ENCODE results near the gene NEU1. TPM values are rescaled to one million over a fixed set of nuclear protein-coding genes. Genes with fewer than 3 reads are reported as not detected.
"Not testable (repeated sequence)": the region's sequence is repeated elsewhere in the genome, so short reads cannot be mapped to it uniquely, and the experiment has no call there.

NEU1 gene
- total and polyA plus RNA-seq, 2 donors (not counting 1 experiment from before 2014, with no cell fraction given) = 51.2 to 100 TPM

GRCh38 chr6:31819871-31820299 lies 42.7 kb downstream of the NEU1 start:
- H4K20me1 ChIP-seq (ENCODE audit: control insufficient read depth, extremely low read depth, insufficient read depth, low read length) = no peaks in the 10 kb centered on the region
- no peak overlapping the region for H3K27ac ChIP-seq (ENCODE audit: insufficient read depth, low read length)
- H2AFZ ChIP-seq (ENCODE audit: low read length) = no peak overlapping the region
- no peak for DNase-seq (ENCODE audit: low read depth in 2 of 2)
- H3K27me3 ChIP-seq (ENCODE audit: control insufficient read depth, insufficient read depth, low read length) = no peaks in the 10 kb centered on the region
- H3K9me3 ChIP-seq (ENCODE audit: control insufficient read depth, insufficient read depth, low read depth, low read length) = no peaks in the 10 kb centered on the region
- no peaks in the 10 kb centered on the region for H3K36me3 ChIP-seq (ENCODE audit: control insufficient read depth, insufficient read depth, low read length)
- H3K4me3 ChIP-seq (replicated peaks in 1 of 4; ENCODE audit: control extremely low read depth in 1 of 4, insufficient read depth in 1 of 4, low read depth in 3 of 4, low read length in 4 of 4) = no peak overlapping the region
- TF ChIP-seq EZH2 (IDR thresholded peaks at IDR 0.05; ENCODE audit: low read length, missing control alignments) = no peak
- TF ChIP-seq, protein P1, sequence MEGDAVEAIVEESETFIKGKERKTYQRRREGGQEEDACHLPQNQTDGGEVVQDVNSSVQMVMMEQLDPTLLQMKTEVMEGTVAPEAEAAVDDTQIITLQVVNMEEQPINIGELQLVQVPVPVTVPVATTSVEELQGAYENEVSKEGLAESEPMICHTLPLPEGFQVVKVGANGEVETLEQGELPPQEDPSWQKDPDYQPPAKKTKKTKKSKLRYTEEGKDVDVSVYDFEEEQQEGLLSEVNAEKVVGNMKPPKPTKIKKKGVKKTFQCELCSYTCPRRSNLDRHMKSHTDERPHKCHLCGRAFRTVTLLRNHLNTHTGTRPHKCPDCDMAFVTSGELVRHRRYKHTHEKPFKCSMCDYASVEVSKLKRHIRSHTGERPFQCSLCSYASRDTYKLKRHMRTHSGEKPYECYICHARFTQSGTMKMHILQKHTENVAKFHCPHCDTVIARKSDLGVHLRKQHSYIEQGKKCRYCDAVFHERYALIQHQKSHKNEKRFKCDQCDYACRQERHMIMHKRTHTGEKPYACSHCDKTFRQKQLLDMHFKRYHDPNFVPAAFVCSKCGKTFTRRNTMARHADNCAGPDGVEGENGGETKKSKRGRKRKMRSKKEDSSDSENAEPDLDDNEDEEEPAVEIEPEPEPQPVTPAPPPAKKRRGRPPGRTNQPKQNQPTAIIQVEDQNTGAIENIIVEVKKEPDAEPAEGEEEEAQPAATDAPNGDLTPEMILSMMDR (conservative IDR thresholded peaks at IDR 0.05 in 1 of 2, IDR thresholded peaks at IDR 0.05 in 1 of 2; ENCODE audit: low read depth in 1 of 2, low read length in 2 of 2) = no peak
- no peak overlapping the region for H3K9ac ChIP-seq (ENCODE audit: insufficient read depth, low read length)
- H3K4me1 ChIP-seq (ENCODE audit: control insufficient read depth, extremely low read depth, insufficient read depth, low read length) = peaks cover 7% of the 10 kb centered on the region
- no peak overlapping the region for H3K4me2 ChIP-seq (ENCODE audit: extremely low read depth, insufficient read depth, low read length)
- peaks cover 21% of the 10 kb centered on the region for H3K79me2 ChIP-seq (ENCODE audit: control insufficient read depth, insufficient read depth, low read length)

DNA sequence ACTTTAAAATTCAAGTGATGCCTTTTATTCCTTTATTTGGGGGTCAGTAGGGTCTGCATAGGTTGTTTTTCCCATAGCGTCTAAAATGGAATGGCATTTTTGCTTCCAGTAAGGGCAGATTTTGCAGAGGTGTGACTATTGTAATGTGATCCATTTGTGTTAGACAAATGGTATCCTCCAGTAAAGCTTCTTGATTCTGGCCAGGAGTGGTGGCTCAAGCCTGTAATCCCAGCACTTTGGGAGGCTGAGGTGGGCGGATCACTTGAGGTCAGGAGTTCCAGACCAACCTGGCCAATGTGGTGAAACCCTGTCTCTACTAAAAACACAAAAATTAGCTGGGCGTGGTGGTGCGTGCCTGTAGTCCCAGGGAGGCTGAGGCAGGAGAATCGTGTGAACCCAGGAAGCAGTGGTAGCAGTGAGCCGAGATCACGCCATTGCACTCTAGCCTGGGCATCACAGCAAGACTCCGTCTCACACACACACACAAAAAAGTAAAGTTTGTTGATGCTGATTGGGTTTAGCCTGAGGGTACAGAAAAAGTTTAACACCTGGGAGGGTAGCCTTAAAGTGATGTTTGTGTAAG lies 44.6 kb downstream of the NEU1 start:
- Histone ChIP-seq H3K4me2 (ENCODE audit: extremely low read depth, insufficient read depth, low read length) (peak overlapping the region; percentile 96), H3K79me2 (ENCODE audit: control insufficient read depth, insufficient read depth, low read length) (peaks cover 21% of the 10 kb centered on the region), H3K4me3 (replicated peaks in 1 of 4; ENCODE audit: control extremely low read depth in 1 of 4, insufficient read depth in 1 of 4, low read depth in 3 of 4, low read length in 4 of 4) (peak overlapping the region; percentile 45 to 67 (median 52))
- H3K9ac ChIP-seq (ENCODE audit: insufficient read depth, low read length); H3K9me3 ChIP-seq (ENCODE audit: control insufficient read depth, insufficient read depth, low read depth, low read length); H2AFZ ChIP-seq (ENCODE audit: low read length); H3K36me3 ChIP-seq (ENCODE audit: control insufficient read depth, insufficient read depth, low read length); H3K27me3 ChIP-seq (ENCODE audit: control insufficient read depth, insufficient read depth, low read length); H3K27ac ChIP-seq (ENCODE audit: insufficient read depth, low read length); DNase-seq (ENCODE audit: low read depth in 2 of 2); H4K20me1 ChIP-seq (ENCODE audit: control insufficient read depth, extremely low read depth, insufficient read depth, low read length); H3K4me1 ChIP-seq (ENCODE audit: control insufficient read depth, extremely low read depth, insufficient read depth, low read length): not testable (repeated sequence)

- not testable (repeated sequence) for H4K20me1 ChIP-seq (ENCODE audit: control insufficient read depth, extremely low read depth, insufficient read depth, low read length); H3K27me3 ChIP-seq (ENCODE audit: control insufficient read depth, insufficient read depth, low read length); H3K9ac ChIP-seq (ENCODE audit: insufficient read depth, low read length); H3K27ac ChIP-seq (ENCODE audit: insufficient read depth, low read length); H3K9me3 ChIP-seq (ENCODE audit: control insufficient read depth, insufficient read depth, low read depth, low read length); H3K36me3 ChIP-seq (ENCODE audit: control insufficient read depth, insufficient read depth, low read length); H3K4me1 ChIP-seq (ENCODE audit: control insufficient read depth, extremely low read depth, insufficient read depth, low read length); H2AFZ ChIP-seq (ENCODE audit: low read length)
- DNase-seq (ENCODE audit: low read depth in 2 of 2) = peak in 1 of 2 donors; percentile 50
- Histone ChIP-seq H3K79me2 (ENCODE audit: control insufficient read depth, insufficient read depth, low read length) (peaks cover 21% of the 10 kb centered on the region), H3K4me2 (ENCODE audit: extremely low read depth, insufficient read depth, low read length) (peak overlapping the region; percentile 96), H3K4me3 (replicated peaks in 1 of 4; ENCODE audit: control extremely low read depth in 1 of 4, insufficient read depth in 1 of 4, low read depth in 3 of 4, low read length in 4 of 4) (peak overlapping the region; percentile 45 to 67 (median 52))
Observed at GRCh38 chr6:31817133-31817928, 45.3 kb downstream of the NEU1 start.
